H7 (cell line): ENCODE results near the gene APBA3. TPM values are rescaled to one million over a fixed set of nuclear protein-coding genes. Genes with fewer than 3 reads are reported as not detected.

Experiments used
- DNase-seq: peaks from one replicate; pipeline ENCODE4 v3.0.0; 2012
- H3K27me3 ChIP-seq: 2 replicates; pipeline ENCODE4 v1.6.0; 2011; ENCODE audit warnings: mild to moderate bottlenecking, low read length; ENCODE audit not compliant: control insufficient read depth, insufficient read depth
- H3K36me3 ChIP-seq: replicated peaks from 2 replicates; pipeline ENCODE4 v1.5.1; 2011; ENCODE audit warnings: low read length; ENCODE audit not compliant: control insufficient read depth, insufficient read depth
- H3K4me3 ChIP-seq: 2 replicates; pipeline ENCODE4 v1.5.1; 2011; ENCODE audit warnings: low read depth, mild to moderate bottlenecking, control low read depth, low read length, moderate library complexity; ENCODE audit not compliant: insufficient read depth
- total RNA-seq: library from RNA; depleted of rRNA; stranded (reverse); fragments of >200 nt; shearing (Covaris generic); gene quantifications from 2 replicates; pipeline ENCODE4 v1.2.3, GENCODE V29; 2014

The APBA3 gene
- total RNA-seq, 1 experiment from 2014 or later, result 37.3 TPM

GRCh38 chr19:3781603-3782002 lies 20.1 kb upstream of the APBA3 start:
- H3K4me3 ChIP-seq, result no peak overlapping the region
- peaks cover 17% of the 10 kb centered on the region for H3K27me3 ChIP-seq
- H3K36me3 ChIP-seq, result no peaks in the 10 kb centered on the region; the same call in 1 of the 2 replicates
- no peak for DNase-seq

- no peak for DNase-seq
- no peaks in the 10 kb centered on the region; the same call in 1 of the 2 replicates for H3K36me3 ChIP-seq
- no peak overlapping the region for H3K4me3 ChIP-seq
- peaks cover 12% of the 10 kb centered on the region for H3K27me3 ChIP-seq
Measured at GRCh38 chr19:3780786-3781304, 19.4 kb upstream of the APBA3 start.

GRCh38 chr19:3778899-3779723 lies 17.6 kb upstream of the APBA3 start:
- Histone ChIP-seq H3K27me3 (no peaks in the 10 kb centered on the region; the same call in 1 of the 2 replicates), H3K4me3 (no peak overlapping the region)
- peak; percentile 72 for DNase-seq

GRCh38 chr19:3778104-3778867 lies 16.8 kb upstream of the APBA3 start:
- Histone ChIP-seq H3K4me3 (no peak overlapping the region), H3K27me3 (no peaks in the 10 kb centered on the region), H3K36me3 (no peaks in the 10 kb centered on the region; the same call in 1 of the 2 replicates)
- peak; percentile 62 for DNase-seq

More at GRCh38 chr19:3778899-3779723, 17.6 kb upstream of the APBA3 start:
- no peaks in the 10 kb centered on the region; the same call in 1 of the 2 replicates for H3K36me3 ChIP-seq

- Histone ChIP-seq H3K27me3 (no peaks in the 10 kb centered on the region), H3K4me3 (no peak overlapping the region), H3K36me3 (no peaks in the 10 kb centered on the region)
- DNase-seq, result no peak
Measured at GRCh38 chr19:3776479-3777040, 15.1 kb upstream of the APBA3 start.

- no peaks in the 10 kb centered on the region for H3K36me3 ChIP-seq
- H3K4me3 ChIP-seq, result no peak overlapping the region
- DNase-seq, result peak; percentile 36
- no peaks in the 10 kb centered on the region for H3K27me3 ChIP-seq
Measured at GRCh38 chr19:3775831-3776230, 14.3 kb upstream of the APBA3 start.

- Histone ChIP-seq H3K27me3 (no peaks in the 10 kb centered on the region), H3K4me3 (no peak overlapping the region), H3K36me3 (no peaks in the 10 kb centered on the region)
- DNase-seq, result peak; percentile 36
Measured at GRCh38 chr19:3775374-3775711, 13.9 kb upstream of the APBA3 start.

GRCh38 chr19:3774621-3775373 lies 13.3 kb upstream of the APBA3 start:
- H3K27me3 ChIP-seq, result no peaks in the 10 kb centered on the region
- H3K36me3 ChIP-seq, result no peaks in the 10 kb centered on the region
- DNase-seq, result peak; percentile 74
- no peak overlapping the region for H3K4me3 ChIP-seq

GRCh38 chr19:3773814-3774515 lies 12.5 kb upstream of the APBA3 start:
- no peak overlapping the region for H3K4me3 ChIP-seq

GRCh38 chr19:3771906-3772455 lies 10.5 kb upstream of the APBA3 start, which contains the start of gene RAX2:
Gene RAX2 (minus strand): TSS chr19:3772228. CDS start chr19:3771742, 486 bp downstream.
- H3K4me3 ChIP-seq, result no peak within 1 kb of the TSS
- peak; percentile 75 for DNase-seq
- no peaks in the 10 kb centered on the region for H3K36me3 ChIP-seq
- H3K27me3 ChIP-seq, result no peaks in the 10 kb centered on the region

More at GRCh38 chr19:3773814-3774515, 12.5 kb upstream of the APBA3 start:
- Histone ChIP-seq H3K36me3 (no peaks in the 10 kb centered on the region), H3K27me3 (no peaks in the 10 kb centered on the region)
- peak; percentile 55 for DNase-seq

- no peak overlapping the region for H3K4me3 ChIP-seq
- no peaks in the 10 kb centered on the region for H3K27me3 ChIP-seq
- no peaks in the 10 kb centered on the region; the same call in 1 of the 2 replicates for H3K36me3 ChIP-seq
- DNase-seq, result peak; percentile 76
Measured at GRCh38 chr19:3771000-3771905, 9.8 kb upstream of the APBA3 start.

- Histone ChIP-seq H3K36me3 (no peaks in the 10 kb centered on the region; the same call in 1 of the 2 replicates), H3K27me3 (no peaks in the 10 kb centered on the region), H3K4me3 (no peak overlapping the region)
- peak; percentile 84 for DNase-seq
Measured at GRCh38 chr19:3770136-3770999, 8.9 kb upstream of the APBA3 start.
